Middle frontal gyrus (tissue), 1 donor: ENCODE results near the gene USP8.

Experiments used
- DNase-seq: peaks from one replicate; pipeline ENCODE4 v3.0.0-alpha.2; 2015; ENCODE audit warnings: low spot score; ENCODE audit errors: extremely low spot score

Gene USP8

GRCh38 chr15:50542887-50543210 lies 118.6 kb downstream of the USP8 start:
- DNase-seq = no peak

GRCh38 chr15:50543556-50543955 lies 119.4 kb downstream of the USP8 start:
- DNase-seq = no peak

GRCh38 chr15:50544368-50544767 lies 120.2 kb downstream of the USP8 start:
- DNase-seq = no peak

GRCh38 chr15:50546566-50546965 lies 122.4 kb downstream of the USP8 start, which contains the start of gene USP50:
Gene USP50, minus strand, starts transcription at chr15:50546666. Its CDS starts 141 bp downstream, at chr15:50546525.
- DNase-seq = no peak

GRCh38 chr15:50549326-50549725 lies 125.1 kb downstream of the USP8 start:
- DNase-seq = no peak

- DNase-seq = no peak
Observed at GRCh38 chr15:50552238-50552637, 128.0 kb downstream of the USP8 start.

GRCh38 chr15:50556642-50557371 lies 132.6 kb downstream of the USP8 start:
- DNase-seq = no peak

GRCh38 chr15:50558012-50558411 lies 133.8 kb downstream of the USP8 start:
- no peak for DNase-seq

- no peak for DNase-seq
Observed at GRCh38 chr15:50562735-50563640, 138.8 kb downstream of the USP8 start.

- no peak for DNase-seq
Observed at GRCh38 chr15:50563756-50564155, 139.6 kb downstream of the USP8 start.
